Measurements from ENCODE around the gene MT1M.
A peak's percentile ranks its signal among the peaks of the same experiment; 100 is the strongest.
"Not testable (repeated sequence)": the region's sequence is repeated elsewhere in the genome, so short reads cannot be mapped to it uniquely, and the experiment has no call there.

MT1M gene

DNA sequence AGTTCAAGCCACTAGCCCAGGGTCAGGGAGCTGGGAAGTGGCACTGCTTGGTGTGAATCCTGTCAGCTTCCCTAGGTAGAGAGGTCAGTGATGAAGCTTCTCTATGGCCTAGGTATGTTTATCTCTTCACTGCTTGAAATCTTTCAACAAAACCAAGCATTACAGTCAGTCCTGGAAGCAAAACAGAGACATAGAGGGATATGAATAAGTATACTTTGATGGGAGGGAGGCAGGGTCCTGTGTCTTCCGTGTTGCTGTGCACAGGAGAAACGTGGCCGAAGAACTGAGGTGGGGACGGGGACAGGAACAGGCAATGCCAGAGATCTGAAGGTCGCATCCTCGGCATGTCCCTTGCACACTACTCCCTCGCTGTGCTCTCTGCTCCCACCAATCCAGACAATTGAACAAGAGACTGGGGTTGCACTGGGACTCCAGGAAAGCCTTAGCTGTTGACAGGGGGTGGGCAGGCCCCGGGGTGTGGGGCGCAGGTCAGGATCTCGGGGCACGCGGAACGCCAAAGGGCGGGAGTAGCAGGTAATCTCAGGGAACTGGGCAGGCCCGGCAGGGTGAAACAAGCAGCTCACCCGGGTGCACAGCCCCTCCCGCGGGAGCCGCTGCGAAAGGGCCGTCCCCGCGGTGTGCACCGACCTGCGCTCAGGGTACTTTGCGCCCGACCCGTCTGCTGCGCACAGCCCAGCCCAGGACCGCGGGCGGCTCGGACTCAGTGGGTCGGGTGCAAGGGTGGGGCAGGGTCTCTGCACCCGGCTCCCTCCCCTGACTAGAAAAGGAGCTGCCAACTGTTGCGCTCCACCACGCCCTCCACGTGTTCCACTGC, 36.8 kb downstream of the MT1M start, which contains the start of gene MT1H:
Gene MT1H, plus strand, starts transcription at position 810 of the 835 bp plus-strand sequence. CDS start 71 bp downstream, outside the sequence.
- in situ Hi-C loops (cut with MboI; ENCODE audit: low pct_unique_long_range_greater_than_20kb, low sequenced_read_pairs) = no loop called here
- DNase-seq = no peak

GRCh38 chr16:56669840-56670619, 37.6 kb downstream of the MT1M start:
- in situ Hi-C loops (cut with MboI; ENCODE audit: low pct_unique_long_range_greater_than_20kb, low sequenced_read_pairs) = no loop called here
- DNase-seq = no peak

- DNase-seq = no peak
Measured at GRCh38 chr16:56670620-56670934, 38.1 kb downstream of the MT1M start.

DNA sequence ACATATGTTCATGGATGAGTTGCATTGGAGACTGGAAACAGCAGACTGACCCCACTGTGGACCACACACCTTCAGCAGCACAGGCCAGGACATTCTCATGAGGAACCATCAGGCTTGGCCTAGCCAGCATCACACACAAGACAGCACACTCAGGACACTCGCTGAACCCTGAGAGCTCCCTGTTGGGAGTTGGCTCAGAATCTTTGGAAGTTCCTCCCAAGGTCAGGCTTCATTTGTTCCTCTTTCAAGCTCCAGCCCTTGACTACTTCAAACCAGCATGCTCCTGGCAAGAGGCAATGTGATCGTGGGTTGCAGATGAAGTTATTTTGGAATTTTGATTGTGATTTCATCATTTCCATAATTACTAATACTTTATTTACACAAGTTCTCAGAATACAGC, 39.2 kb downstream of the MT1M start:
- not testable (repeated sequence) for DNase-seq

More at GRCh38 chr16:56670620-56670934, 38.1 kb downstream of the MT1M start:
- in situ Hi-C loops (cut with MboI; ENCODE audit: low pct_unique_long_range_greater_than_20kb, low sequenced_read_pairs) = no loop called here

DNA sequence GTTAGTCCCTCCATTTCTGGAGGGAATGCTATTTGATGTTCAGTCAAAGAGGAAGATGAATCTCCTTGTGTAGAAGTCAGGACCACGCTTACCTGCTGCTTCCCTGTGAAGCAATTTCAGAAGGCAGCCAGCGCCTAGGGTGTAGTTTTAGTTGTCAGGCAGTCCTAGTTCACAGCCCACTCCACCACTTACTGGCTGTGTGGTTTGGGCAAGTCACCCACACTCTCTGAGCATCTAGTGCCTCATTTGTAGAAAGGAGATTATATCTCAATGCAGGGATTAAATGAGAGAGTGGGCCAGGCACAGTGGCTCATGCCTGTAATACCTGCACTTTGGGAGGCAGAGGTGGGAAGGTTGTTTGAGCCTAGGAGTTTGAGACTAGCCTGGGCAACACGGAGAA, 39.7 kb downstream of the MT1M start:
- in situ Hi-C loops (cut with MboI; ENCODE audit: low pct_unique_long_range_greater_than_20kb, low sequenced_read_pairs) = not testable (repeated sequence)

More for the DNA sequence above, 39.2 kb downstream of the MT1M start:
- in situ Hi-C loops (cut with MboI; ENCODE audit: low pct_unique_long_range_greater_than_20kb, low sequenced_read_pairs) = not testable (repeated sequence)

GRCh38 chr16:56672761-56673536, 40.5 kb downstream of the MT1M start:
- in situ Hi-C loops (cut with MboI; ENCODE audit: low pct_unique_long_range_greater_than_20kb, low sequenced_read_pairs) = no loop called here
- DNase-seq = no peak

More for the DNA sequence above, 39.7 kb downstream of the MT1M start:
- DNase-seq = not testable (repeated sequence)

GRCh38 chr16:56673921-56674320, 41.5 kb downstream of the MT1M start:
- in situ Hi-C loops (cut with MboI; ENCODE audit: low pct_unique_long_range_greater_than_20kb, low sequenced_read_pairs) = no loop called here
- peak; percentile 88 for DNase-seq

DNA sequence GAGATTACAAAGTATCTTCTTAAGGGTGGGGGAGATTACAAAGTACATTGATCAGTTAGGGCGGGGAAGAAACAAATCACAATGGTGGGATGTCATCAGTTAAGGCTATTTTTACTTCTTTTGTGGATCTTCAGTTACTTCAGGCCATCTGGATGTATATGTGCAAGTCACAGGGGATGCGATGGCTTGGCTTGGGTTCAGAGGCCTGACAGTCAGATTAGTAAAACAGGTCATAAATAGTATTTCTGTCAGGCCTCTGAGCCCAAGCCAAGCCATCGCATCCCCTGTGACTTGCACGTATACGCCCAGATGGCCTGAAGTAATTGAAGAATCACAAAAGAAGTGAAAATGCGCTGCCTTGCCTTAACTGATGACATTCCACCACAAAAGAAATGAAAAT, 42.1 kb downstream of the MT1M start:
- in situ Hi-C loops (cut with MboI; ENCODE audit: low pct_unique_long_range_greater_than_20kb, low sequenced_read_pairs); DNase-seq: not testable (repeated sequence)

DNA sequence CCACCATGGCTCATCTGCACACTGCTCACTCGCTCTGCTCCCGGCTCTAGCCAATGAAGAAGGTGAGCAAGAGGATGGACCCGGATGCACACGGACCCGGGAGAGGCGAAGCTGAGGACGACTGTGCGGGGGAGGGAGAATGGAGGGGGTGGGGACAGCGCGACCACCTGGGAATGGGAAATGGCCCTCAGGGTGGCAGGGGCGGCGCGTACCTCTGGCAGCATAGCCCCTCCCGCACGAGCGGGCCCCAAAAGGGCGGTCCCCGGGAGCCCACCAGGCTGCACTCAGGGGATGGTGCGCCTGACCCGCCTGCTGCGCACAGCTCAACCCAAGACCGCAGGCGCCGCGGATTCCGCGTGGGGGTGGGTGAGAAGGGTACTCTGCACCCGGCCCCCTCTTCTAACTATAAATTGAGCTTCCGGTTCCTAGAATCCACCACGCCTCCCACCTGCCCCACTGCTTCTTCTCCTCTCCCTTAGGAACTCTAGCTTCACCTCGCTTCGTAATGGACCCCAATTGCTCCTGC, 43.3 kb downstream of the MT1M start:
- in situ Hi-C loops (cut with MboI; ENCODE audit: low pct_unique_long_range_greater_than_20kb, low sequenced_read_pairs) = no loop called here
- peak; percentile 76 for DNase-seq

DNA sequence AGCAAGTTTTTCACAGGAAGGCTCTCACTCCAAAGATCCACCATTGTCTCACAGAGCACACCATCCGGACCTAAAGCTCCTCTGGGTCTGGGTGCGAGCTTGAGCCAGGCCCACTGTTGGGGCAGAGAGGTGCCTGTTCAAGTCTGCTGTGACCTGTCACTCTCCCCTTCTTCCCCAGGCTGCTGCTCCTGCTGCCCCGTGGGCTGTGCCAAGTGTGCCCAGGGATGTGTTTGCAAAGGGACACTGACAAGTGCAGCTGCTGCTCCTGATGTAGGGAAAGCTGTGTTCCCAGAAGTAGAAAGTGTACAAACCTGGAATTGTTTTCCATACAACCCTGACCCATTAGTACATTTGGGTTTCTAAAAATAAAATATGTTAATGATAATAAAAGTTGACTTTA, 45.0 kb downstream of the MT1M start:
- in situ Hi-C loops (cut with MboI; ENCODE audit: low pct_unique_long_range_greater_than_20kb, low sequenced_read_pairs) = no loop called here
- no peak for DNase-seq

DNA sequence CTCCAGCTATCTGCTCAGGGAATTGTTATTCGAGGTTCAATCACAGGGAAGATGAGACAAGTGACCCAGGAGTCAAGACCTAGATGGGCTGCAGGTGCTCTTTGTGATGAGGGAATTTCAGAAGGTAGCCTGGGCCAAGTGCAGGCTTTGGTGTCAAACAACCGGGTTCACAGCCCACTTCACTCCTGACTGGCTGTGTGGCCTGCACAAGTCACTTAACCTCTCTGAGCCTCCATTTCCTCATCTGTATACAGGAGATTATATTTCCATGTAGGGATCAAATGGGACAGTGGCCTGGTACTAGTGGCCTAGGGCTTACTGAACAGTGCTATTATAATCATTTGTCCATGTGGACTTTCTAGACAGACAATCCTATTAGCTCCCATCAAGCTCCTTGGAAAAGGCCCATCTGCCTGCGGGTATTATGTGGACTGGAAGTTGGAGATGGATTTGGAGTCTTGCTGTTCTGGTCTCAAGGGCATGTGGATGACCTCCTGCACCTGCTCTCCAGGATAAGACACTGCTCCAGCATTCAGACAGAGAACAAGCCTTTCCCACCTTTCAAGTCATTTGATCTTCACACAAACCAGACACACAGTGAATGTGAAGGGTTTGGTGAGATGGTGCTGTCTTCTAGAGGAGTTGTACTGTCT, 46.7 kb downstream of the MT1M start:
- in situ Hi-C loops (cut with MboI; ENCODE audit: low pct_unique_long_range_greater_than_20kb, low sequenced_read_pairs) = no loop called here
- DNase-seq = no peak

GRCh38 chr16:56679818-56680217, 47.4 kb downstream of the MT1M start:
- in situ Hi-C loops (cut with MboI; ENCODE audit: low pct_unique_long_range_greater_than_20kb, low sequenced_read_pairs) = no loop called here
- DNase-seq = no peak

DNA sequence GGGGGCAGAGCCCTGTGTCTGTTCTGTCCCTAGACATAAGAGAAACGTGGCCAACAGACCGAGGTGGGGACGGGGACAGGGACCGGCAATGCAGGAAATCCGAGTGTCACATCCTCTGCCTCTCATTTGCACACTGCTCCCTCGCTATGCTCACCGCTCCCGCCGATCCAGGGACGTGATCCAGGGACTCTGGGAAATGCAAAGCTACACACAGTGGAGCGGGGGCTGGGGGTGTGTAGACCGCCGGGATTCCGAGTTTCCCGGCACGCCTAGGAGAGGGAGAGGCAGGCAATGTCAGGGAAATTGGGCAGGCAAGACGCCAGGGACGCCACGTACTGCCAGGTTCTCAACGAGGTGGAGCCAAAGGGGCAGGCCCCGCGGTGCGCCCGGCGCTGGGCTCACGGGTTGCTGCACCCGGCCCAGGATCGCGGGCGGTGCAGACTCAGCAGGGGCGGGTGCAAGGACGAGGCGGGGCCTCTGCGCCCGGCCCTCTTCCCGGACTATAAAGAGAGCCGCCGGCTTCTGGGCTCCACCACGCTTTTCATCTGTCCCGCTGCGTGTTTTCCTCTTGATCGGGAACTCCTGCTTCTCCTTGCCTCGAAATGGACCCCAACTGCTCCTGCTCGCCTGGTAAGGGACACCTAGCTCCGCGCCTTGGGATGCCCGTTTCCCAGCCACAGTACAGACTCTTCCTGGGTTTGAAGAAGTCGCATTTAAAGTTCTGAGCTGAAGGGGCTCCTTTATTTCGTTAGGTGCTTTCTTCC, 49.7 kb downstream of the MT1M start, which contains the start of gene MT1X:
Gene MT1X, plus strand, starts transcription at position 532 of the 764 bp plus-strand sequence. Its CDS starts 71 bp downstream, at position 603.
- peak; percentile 97 for DNase-seq
- in situ Hi-C loops (cut with MboI; ENCODE audit: low pct_unique_long_range_greater_than_20kb, low sequenced_read_pairs) = no loop called here

DNA sequence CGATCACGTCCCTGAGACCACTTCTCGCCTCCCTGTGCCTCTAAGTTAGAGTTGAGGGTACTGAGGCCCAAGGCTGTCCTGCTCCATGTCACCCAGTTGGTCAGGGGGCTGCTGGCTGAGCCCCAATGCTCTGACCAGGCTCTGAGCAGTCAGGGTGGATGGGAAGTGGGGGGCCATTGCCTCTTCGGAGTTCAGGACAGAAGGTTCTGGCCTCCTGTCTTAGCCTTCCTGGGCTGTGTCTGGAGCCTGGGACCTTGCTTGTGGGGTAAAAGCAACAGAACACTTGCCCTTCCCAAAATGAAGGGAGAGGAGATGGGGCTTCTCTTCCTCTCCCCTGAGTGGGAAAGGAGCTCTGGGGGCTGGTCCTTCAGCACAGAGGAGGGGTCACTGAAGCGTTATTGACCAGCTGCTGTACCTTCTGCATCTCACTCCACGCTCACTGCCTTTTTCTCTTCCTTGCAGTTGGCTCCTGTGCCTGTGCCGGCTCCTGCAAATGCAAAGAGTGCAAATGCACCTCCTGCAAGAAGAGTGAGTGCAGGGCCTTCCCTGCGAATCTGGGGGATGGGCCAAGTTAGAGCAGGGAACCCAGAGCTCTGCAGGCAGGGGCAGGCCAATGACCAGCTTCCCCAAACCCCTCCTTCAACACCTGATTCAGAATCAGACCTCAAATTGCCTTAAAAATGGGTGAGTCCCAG, 50.4 kb downstream of the MT1M start:
- in situ Hi-C loops (cut with MboI; ENCODE audit: low pct_unique_long_range_greater_than_20kb, low sequenced_read_pairs) = no loop called here
- DNase-seq = peak; percentile 30

Data from KBM-7 (cell line).